Measurements from ENCODE around the gene CEP128. TPM values are rescaled to one million over a fixed set of nuclear protein-coding genes. Genes with fewer than 3 reads are reported as not detected.

CEP128 gene
- total RNA-seq, 2 experiments from 2014 or later = 71.9 to 137 TPM

DNA sequence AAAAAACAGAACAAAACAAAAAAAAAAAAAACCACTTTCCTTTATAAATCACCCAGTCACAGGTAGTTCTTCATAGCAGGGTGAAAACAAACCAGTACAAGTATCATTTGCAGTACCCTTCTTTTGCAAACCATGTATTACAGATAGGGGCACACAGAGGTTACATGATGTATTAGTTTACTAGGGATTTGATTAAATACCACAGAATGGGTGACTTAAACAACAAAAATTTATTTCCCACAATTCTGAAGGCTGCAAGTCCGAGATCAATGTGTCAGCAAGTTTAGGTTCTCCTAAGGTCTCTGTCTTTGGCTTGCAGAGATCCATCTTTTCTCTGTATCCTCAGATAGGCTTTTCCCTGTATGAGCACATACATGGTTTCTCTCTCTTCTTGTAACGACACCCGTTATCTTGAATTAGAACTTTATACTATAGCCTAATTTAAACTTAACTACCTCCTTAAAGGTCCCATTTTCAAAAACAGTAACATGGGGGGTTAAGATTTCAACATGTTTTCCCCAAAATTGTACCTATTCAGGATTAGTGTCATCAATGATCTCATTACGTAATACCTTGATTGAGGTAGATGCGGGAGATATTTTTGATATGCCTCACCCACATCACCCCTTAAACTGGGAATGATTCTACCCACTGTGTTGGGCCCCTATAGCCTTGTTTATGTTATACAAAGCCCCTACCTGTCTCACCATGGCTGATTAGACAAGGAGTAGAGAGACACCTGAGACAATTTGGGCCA, 3.5 kb upstream of the CEP128 start:
- Histone ChIP-seq H4K20me1 (ENCODE audit: insufficient read depth, low read length) (no peaks in the 10 kb centered on the region), H2AFZ (ENCODE audit: low read length) (no peak overlapping the region), H3K9me3 (ENCODE audit: low read length) (peaks cover under 1% of the 10 kb centered on the region; the same call in 1 of the 2 replicates), H3K4me3 (ENCODE audit: low read depth, low read length, poor library complexity, severe bottlenecking) (no peak overlapping the region), H3K4me2 (ENCODE audit: low read length) (no peak overlapping the region), H3K9me2 (ENCODE audit: insufficient read depth, low read length) (no peaks in the 10 kb centered on the region), H3K79me2 (ENCODE audit: insufficient read depth, low read depth, low read length) (peaks cover 24% of the 10 kb centered on the region), H3K4me1 (ENCODE audit: insufficient read depth, low read length, poor library complexity, severe bottlenecking) (peaks cover 27% of the 10 kb centered on the region), H3K27ac (ENCODE audit: low read depth, low read length, poor library complexity, severe bottlenecking) (no peak overlapping the region), H3K36me3 (ENCODE audit: insufficient read depth, low read length) (peaks cover 23% of the 10 kb centered on the region; the same call in 1 of the 2 replicates)
- no TSS peak for BruUV-seq (replicated peaks)
- CTCF ChIA-PET (ENCODE audit: unreplicated experiment) = no interaction called here
- intact Hi-C loops (cut with micrococcal nuclease; ENCODE audit: unreplicated experiment) = loop anchor here (5.0 kb wide), 1 partner anchor 272 kb away; no protein-coding TSS in a partner anchor
- DNase-seq (ENCODE audit: low spot score) = no peak
- no peak for TF ChIP-seq EZH2phosphoT487 (IDR thresholded peaks at IDR 0.05; ENCODE audit: borderline replicate concordance, low read depth, low read length)
- TF ChIP-seq CTCF (conservative IDR thresholded peaks at IDR 0.05; ENCODE audit: low read length) = no peak
- POLR2A ChIA-PET = no interaction called here

- Histone ChIP-seq H2AFZ (ENCODE audit: low read length) (peak overlapping the region; percentile 87), H3K27ac (ENCODE audit: low read depth, low read length, poor library complexity, severe bottlenecking) (peak overlapping the region; percentile 68), H3K4me2 (ENCODE audit: low read length) (peak overlapping the region; percentile 93), H3K4me3 (ENCODE audit: low read depth, low read length, poor library complexity, severe bottlenecking) (peak overlapping the region; percentile 91), H3K9me3 (ENCODE audit: low read length) (no peaks in the 10 kb centered on the region), H3K4me1 (ENCODE audit: insufficient read depth, low read length, poor library complexity, severe bottlenecking) (peaks cover 34% of the 10 kb centered on the region), H4K20me1 (ENCODE audit: insufficient read depth, low read length) (no peaks in the 10 kb centered on the region), H3K79me2 (ENCODE audit: insufficient read depth, low read depth, low read length) (peaks cover 48% of the 10 kb centered on the region), H3K36me3 (ENCODE audit: insufficient read depth, low read length) (peaks cover 44% of the 10 kb centered on the region), H3K9me2 (ENCODE audit: insufficient read depth, low read length) (no peaks in the 10 kb centered on the region)
- BruUV-seq (replicated peaks) = TSS peak; percentile 95
- DNase-seq (ENCODE audit: low spot score) = peak; percentile 51
- TF ChIP-seq CTCF (conservative IDR thresholded peaks at IDR 0.05; ENCODE audit: low read length) (no peak), EZH2phosphoT487 (IDR thresholded peaks at IDR 0.05; ENCODE audit: borderline replicate concordance, low read depth, low read length) (no peak)
- ChIA-PET POLR2A (interaction anchor here (0.7 to 4.4 kb wide), 12 partner anchors 10 to 279 kb away, joined by 3 to 67 read pairs (median 4); partner anchors contain the start of genes GTF2A1 and TSHR), CTCF (ENCODE audit: unreplicated experiment) (no interaction called here)
- intact Hi-C loops (cut with micrococcal nuclease; ENCODE audit: unreplicated experiment) = loop anchor here (5.0 kb wide), 1 partner anchor 275 kb away; no protein-coding TSS in a partner anchor
Measured at GRCh38 chr14:80942191-80942600, 658 bp upstream of the CEP128 start.

DNA sequence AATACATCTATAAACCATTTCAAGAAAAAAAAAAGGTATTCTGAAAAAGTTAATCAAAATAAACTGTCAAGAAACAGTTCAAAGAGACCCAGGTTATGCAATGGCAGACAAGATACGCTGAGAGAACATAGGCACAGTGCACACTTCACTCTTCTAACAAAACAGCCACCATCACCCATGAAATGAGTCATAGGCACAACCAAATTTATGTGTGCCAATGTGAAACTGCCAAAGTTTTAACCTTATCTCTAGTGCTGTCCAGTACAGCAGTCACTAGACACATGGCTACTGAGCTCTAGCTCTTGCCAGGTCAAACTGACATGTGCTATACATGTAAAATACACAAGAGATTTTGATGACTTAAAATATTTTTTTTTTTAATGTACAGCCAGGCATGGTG, 1.4 kb downstream of the CEP128 start:
- ChIA-PET CTCF (ENCODE audit: unreplicated experiment) (no interaction called here), POLR2A (interaction anchor here (0.5 to 4.4 kb wide), 5 partner anchors 8 to 584 kb away, joined by 3 to 67 read pairs (median 3); no protein-coding TSS in a partner anchor)
- peak; percentile 16 for DNase-seq (ENCODE audit: low spot score)
- BruUV-seq (replicated peaks) = no TSS peak
- H3K9me2 ChIP-seq (ENCODE audit: insufficient read depth, low read length) = no peaks in the 10 kb centered on the region
- TF ChIP-seq CTCF (conservative IDR thresholded peaks at IDR 0.05; ENCODE audit: low read length) = no peak
- TF ChIP-seq EZH2phosphoT487 (IDR thresholded peaks at IDR 0.05; ENCODE audit: borderline replicate concordance, low read depth, low read length) = no peak
- H3K27ac ChIP-seq (ENCODE audit: low read depth, low read length, poor library complexity, severe bottlenecking) = peak overlapping the region; percentile 10
- intact Hi-C loops (cut with micrococcal nuclease; ENCODE audit: unreplicated experiment) = loop anchor here (5.0 kb wide), 1 partner anchor 277 kb away; no protein-coding TSS in a partner anchor
- peaks cover 51% of the 10 kb centered on the region for H3K36me3 ChIP-seq (ENCODE audit: insufficient read depth, low read length)
- no peaks in the 10 kb centered on the region for H4K20me1 ChIP-seq (ENCODE audit: insufficient read depth, low read length)
- H3K4me1 ChIP-seq (ENCODE audit: insufficient read depth, low read length, poor library complexity, severe bottlenecking) = peaks cover 41% of the 10 kb centered on the region
- H2AFZ ChIP-seq (ENCODE audit: low read length) = no peak overlapping the region
- peak overlapping the region; percentile 98 for H3K4me2 ChIP-seq (ENCODE audit: low read length)
- H3K4me3 ChIP-seq (ENCODE audit: low read depth, low read length, poor library complexity, severe bottlenecking) = peak overlapping the region; percentile 91
- H3K9me3 ChIP-seq (ENCODE audit: low read length) = no peaks in the 10 kb centered on the region
- H3K79me2 ChIP-seq (ENCODE audit: insufficient read depth, low read depth, low read length) = peaks cover 68% of the 10 kb centered on the region

Measured in OCI-LY7 (cell line).